GM12874 (cell line): ENCODE measurements around the gene GCA.

Experiments
- CTCF ChIP-seq: IDR thresholded peaks from 2 replicates; pipeline ENCODE4 v1.5.1; 2011; ENCODE audit warnings: low read depth, mild to moderate bottlenecking, control low read depth, low read length, moderate library complexity; ENCODE audit not compliant: insufficient read depth

Gene GCA

GRCh38 chr2:162317861-162318327 lies 26.0 kb upstream of the GCA start:
- no peak for TF ChIP-seq CTCF

GRCh38 chr2:162318328-162319180 lies 25.4 kb upstream of the GCA start, which contains the start of gene IFIH1:
Gene IFIH1, minus strand, starts transcription at chr2:162318684. Its CDS starts 377 bp downstream, at chr2:162318307.
- TF ChIP-seq CTCF, result no peak

GRCh38 chr2:162320864-162321517 lies 22.9 kb upstream of the GCA start:
- TF ChIP-seq CTCF, result no peak

GRCh38 chr2:162324953-162325352 lies 19.0 kb upstream of the GCA start:
- TF ChIP-seq CTCF, result no peak

GRCh38 chr2:162327134-162327769 lies 16.7 kb upstream of the GCA start:
- peak; percentile 34 for TF ChIP-seq CTCF

- no peak for TF ChIP-seq CTCF
Measured at GRCh38 chr2:162327806-162328205, 16.1 kb upstream of the GCA start.

- no peak for TF ChIP-seq CTCF
Measured at GRCh38 chr2:162328424-162329157, 15.3 kb upstream of the GCA start.
